Progenitor cell of endocrine pancreas (in vitro differentiated cells): ENCODE measurements around the gene TEX22. TPM values are rescaled to one million over a fixed set of nuclear protein-coding genes. Genes with fewer than 3 reads are reported as not detected.

Experiments used
- DNase-seq: peaks from one replicate; pipeline ENCODE4 v3.0.0; 2021; ENCODE audit warnings: low spot score; ENCODE audit not compliant: unreplicated experiment
- H3K27ac Mint-ChIP-seq: 2 replicates; pipeline ENCODE4 v1.8.0; 2021; ENCODE audit warnings: mild to moderate bottlenecking, moderate library complexity, mixed read lengths
- H3K27me3 Mint-ChIP-seq: 2 replicates; pipeline ENCODE4 v1.8.0; 2021; ENCODE audit warnings: mixed read lengths
- H3K36me3 Mint-ChIP-seq: 2 replicates; pipeline ENCODE4 v1.8.0; 2022; ENCODE audit warnings: mixed read lengths; ENCODE audit not compliant: insufficient read depth
- H3K4me1 Mint-ChIP-seq: 2 replicates; pipeline ENCODE4 v1.8.0; 2021; ENCODE audit warnings: low read depth, mixed read lengths
- H3K4me3 Mint-ChIP-seq: 2 replicates; pipeline ENCODE4 v1.8.0; 2021; ENCODE audit warnings: low read depth, mild to moderate bottlenecking, moderate library complexity, mixed read lengths
- H3K9me3 Mint-ChIP-seq: 2 replicates; pipeline ENCODE4 v1.8.0; 2021; ENCODE audit warnings: low read depth, mixed read lengths
- CTCF ChIP-seq: fragments of 200-600 bp; sonication (generic); IDR thresholded peaks from one replicate; pipeline ENCODE4 v1.5.0; 2021; ENCODE audit warnings: antibody characterized with exemption, mild to moderate bottlenecking; ENCODE audit not compliant: unreplicated experiment
- total RNA-seq: library from RNA; stranded (reverse); gene quantifications from 2 replicates; pipeline ENCODE4 v1.2.1, GENCODE V29; 2021

TEX22 gene
- total RNA-seq, 1 donor from 2014 or later: 2.4 TPM

- peak; percentile 75 for DNase-seq
- Mint-ChIP-seq H3K36me3 (peaks cover 1% of the 10 kb centered on the region), H3K27ac (peak overlapping the region; percentile 80), H3K4me3 (no peak overlapping the region), H3K27me3 (no peaks in the 10 kb centered on the region), H3K4me1 (peaks cover 2% of the 10 kb centered on the region), H3K9me3 (no peaks in the 10 kb centered on the region)
- TF ChIP-seq CTCF: peak; percentile 92
Observed at GRCh38 chr14:105351920-105352851, 46.2 kb upstream of the TEX22 start.

GRCh38 chr14:105353136-105353535 lies 45.2 kb upstream of the TEX22 start:
- Mint-ChIP-seq H3K9me3 (no peaks in the 10 kb centered on the region), H3K27ac (no peak overlapping the region), H3K4me3 (no peak overlapping the region), H3K36me3 (peaks cover 1% of the 10 kb centered on the region), H3K4me1 (peaks cover 2% of the 10 kb centered on the region), H3K27me3 (no peaks in the 10 kb centered on the region)
- no peak for TF ChIP-seq CTCF
- no peak for DNase-seq

- Mint-ChIP-seq H3K4me1 (peaks cover 2% of the 10 kb centered on the region), H3K36me3 (peaks cover 1% of the 10 kb centered on the region), H3K27me3 (no peaks in the 10 kb centered on the region), H3K9me3 (no peaks in the 10 kb centered on the region), H3K27ac (no peak overlapping the region), H3K4me3 (no peak overlapping the region)
- no peak for DNase-seq
- TF ChIP-seq CTCF: no peak
Observed at GRCh38 chr14:105354541-105354940, 43.8 kb upstream of the TEX22 start.

- H3K9me3 Mint-ChIP-seq: no peaks in the 10 kb centered on the region
- no peak for DNase-seq
- H3K4me3 Mint-ChIP-seq: no peak overlapping the region
- peaks cover 1% of the 10 kb centered on the region for H3K36me3 Mint-ChIP-seq
- no peak overlapping the region for H3K27ac Mint-ChIP-seq
- H3K27me3 Mint-ChIP-seq: no peaks in the 10 kb centered on the region
- peaks cover 2% of the 10 kb centered on the region for H3K4me1 Mint-ChIP-seq
- TF ChIP-seq CTCF: no peak
Observed at GRCh38 chr14:105355049-105355575, 43.2 kb upstream of the TEX22 start.

- no peak for TF ChIP-seq CTCF
- DNase-seq: no peak
- Mint-ChIP-seq H3K27ac (no peak overlapping the region), H3K4me1 (peaks cover 2% of the 10 kb centered on the region), H3K9me3 (no peaks in the 10 kb centered on the region), H3K4me3 (no peak overlapping the region), H3K36me3 (peaks cover 7% of the 10 kb centered on the region), H3K27me3 (no peaks in the 10 kb centered on the region)
Observed at GRCh38 chr14:105355850-105356604, 42.3 kb upstream of the TEX22 start.
